PFSK-1 (cell line): Measurements from ENCODE around the gene DGKZ.

ENCODE experiments used
- POLR2AphosphoS5 ChIP-seq: IDR thresholded peaks from 2 replicates; pipeline ENCODE4 v1.6.1; 2012; ENCODE audit warnings: low read depth, mild to moderate bottlenecking, control low read depth, low read length, moderate library complexity
- SIN3A ChIP-seq: IDR thresholded peaks from 2 replicates; pipeline ENCODE4 v1.6.1; 2012; ENCODE audit warnings: mild to moderate bottlenecking, low read length, moderate library complexity, borderline replicate concordance; ENCODE audit not compliant: insufficient read depth
- TAF1 ChIP-seq: IDR thresholded peaks from 2 replicates; pipeline ENCODE4 v1.6.1; 2012; ENCODE audit warnings: low read length, control low read depth, borderline replicate concordance; ENCODE audit not compliant: insufficient read depth

DNA sequence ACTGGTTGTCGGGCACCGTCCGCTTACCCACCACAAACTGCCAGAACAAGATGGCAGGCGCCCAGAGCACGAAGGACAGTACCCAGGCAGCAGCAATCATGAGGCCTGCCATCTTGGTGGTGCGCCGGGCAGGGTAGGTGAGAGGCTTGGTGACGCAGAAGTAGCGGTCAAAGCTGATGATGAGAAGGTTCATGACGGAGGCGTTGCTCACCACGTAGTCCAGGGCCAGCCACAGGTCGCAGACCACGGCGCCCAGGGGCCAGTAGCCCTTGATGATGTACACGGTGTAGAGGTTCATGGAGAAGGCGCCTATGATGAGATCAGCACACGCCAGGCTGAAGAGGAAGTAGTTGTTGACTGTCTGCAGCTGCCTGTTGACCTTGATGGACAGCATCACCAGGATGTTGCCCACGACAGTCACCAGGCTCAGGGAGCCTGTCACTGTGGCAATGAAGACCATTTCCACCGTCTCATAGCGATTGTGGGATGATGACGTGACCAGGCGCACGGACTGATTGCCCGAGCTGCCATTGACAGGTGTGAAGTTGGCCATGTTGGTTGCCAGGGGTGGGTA lies 38.8 kb downstream of the DGKZ start:
- TF ChIP-seq TAF1 (no peak), SIN3A (no peak), POLR2AphosphoS5 (no peak)
